NCI-H345 (cell line): ENCODE data around the gene ADGRG2.
A peak's percentile ranks its signal among the peaks of the same experiment; 100 is the strongest.
"Not testable (repeated sequence)": the region's sequence is repeated elsewhere in the genome, so short reads cannot be mapped to it uniquely, and the experiment has no call there.

Source experiments
- DNase-seq: peaks from one replicate; lab custom pipeline; 2025; lab: John Stamatoyannopoulos, UW

The ADGRG2 gene

DNA sequence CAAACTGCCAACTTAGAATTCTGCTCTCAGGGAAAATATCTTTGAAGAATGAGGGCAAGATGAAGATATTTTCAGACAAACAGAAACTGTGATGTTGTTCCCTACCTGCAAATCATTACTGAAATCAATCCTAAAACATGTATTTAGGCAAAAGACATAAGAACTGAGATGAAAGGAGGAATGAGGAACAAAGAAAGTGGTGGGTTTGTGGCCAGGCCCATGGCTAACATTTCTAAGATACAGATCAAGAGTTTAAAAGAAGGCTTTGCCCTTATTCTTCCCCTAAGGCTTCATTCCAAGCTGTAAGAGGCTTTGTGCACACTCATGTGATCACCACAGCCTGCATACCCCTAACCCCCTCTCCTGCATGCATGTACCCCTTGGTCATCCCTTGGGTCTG is 46.5 kb downstream of the ADGRG2 start:
- no peak for DNase-seq

DNA sequence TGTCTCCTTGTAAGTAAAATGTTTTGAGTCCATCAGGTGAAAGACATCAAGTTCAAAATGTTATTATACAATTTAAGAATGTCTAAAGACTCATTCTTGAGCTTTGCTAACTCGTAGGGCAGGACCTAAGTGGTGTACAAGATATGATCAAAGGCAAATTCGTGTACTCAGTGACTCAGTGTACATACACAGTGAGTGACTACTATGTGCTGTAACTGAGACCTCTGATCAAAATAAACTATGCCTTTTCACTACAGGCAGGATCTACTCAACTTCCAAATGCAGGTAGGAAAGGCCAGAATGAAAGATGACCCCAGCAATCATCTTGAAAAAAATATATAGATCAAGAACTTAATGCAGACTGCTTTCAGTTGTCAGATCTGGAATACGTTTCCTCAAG is 49.9 kb downstream of the ADGRG2 start:
- no peak for DNase-seq

- no peak for DNase-seq
Observed at GRCh38 chrX:19070555-19070994, 51.7 kb downstream of the ADGRG2 start.

DNA sequence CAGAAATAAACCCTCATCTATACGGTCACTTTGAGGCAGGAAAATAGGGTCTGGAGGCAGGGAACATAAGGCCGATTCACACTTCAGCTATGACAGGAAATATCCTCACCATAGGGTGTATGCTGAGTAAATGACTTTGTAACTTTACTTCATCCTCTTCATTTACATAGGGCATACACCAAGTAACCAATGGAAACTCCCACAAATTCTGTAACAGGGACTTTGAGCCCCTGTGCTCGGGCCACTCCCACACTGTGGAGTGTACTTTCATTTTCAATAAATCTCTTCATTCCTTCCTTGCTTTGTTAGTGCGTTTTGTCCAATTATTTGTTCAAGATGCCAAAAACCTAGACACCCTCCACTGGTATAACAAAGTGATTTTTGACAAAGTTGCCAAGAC is 55.3 kb downstream of the ADGRG2 start:
- not testable (repeated sequence) for DNase-seq

- no peak for DNase-seq
Observed at GRCh38 chrX:19065535-19065934, 56.7 kb downstream of the ADGRG2 start.

- no peak for DNase-seq
Observed at GRCh38 chrX:19064175-19064574, 58.1 kb downstream of the ADGRG2 start.

- no peak for DNase-seq
Observed at GRCh38 chrX:19063030-19063429, 59.2 kb downstream of the ADGRG2 start.

DNA sequence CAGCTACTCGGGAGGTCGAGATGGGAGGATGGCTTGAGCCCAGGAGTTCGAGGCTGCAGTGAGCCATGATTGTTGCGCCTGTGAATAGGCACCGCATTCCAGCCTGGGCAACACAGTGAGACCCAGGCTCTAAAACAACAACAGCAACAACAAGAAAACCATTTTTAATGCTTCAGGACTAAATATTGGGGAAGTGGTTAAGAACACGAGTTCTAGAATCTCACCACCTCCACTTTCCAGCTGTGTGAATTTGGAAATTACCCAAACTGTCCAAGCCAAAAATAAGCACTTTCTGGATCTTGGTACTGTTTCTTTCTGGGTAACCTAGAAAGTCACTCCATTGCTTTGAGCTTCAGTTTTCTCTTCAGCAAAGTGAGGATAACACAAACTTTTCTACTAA is 63.2 kb downstream of the ADGRG2 start:
- DNase-seq: no peak

DNA sequence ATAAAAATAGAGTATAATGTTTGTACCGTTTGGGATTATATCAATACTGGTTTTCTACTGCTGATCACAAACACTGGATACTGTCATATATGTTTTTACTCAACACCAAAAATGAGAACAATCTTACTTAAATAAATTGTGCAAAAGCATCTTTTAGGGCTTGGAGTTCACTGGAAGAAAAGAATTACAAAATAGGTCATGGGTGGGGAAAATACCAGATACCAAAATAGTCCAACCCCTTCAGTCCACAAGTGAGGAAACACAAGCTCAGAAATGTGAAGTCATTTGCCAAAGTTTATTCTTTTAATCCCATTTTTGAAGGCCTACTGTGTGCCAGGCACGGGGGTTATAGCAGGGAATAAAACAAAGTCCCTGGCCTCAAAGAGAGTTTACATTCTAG is 64.4 kb downstream of the ADGRG2 start:
- no peak for DNase-seq

DNA sequence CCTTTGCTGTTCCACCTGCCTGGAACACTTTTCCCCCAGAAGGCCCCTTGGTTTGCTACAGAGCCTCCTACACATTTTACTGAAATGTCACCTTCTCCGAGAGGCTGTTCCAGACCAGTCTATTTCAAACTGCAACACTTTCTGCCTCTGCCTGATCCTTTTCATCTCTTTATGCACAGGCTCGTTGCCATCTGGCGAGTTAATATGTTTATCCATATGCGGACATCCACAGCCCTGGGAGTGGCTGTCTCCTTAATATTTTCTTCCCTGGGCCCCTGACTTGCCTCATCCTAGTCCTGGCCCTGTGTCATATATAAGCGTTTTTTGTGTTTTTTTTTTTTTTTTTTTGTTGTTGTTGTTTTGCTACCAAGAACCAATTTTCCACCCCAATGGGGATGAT is 73.2 kb downstream of the ADGRG2 start:
- DNase-seq: no peak

DNA sequence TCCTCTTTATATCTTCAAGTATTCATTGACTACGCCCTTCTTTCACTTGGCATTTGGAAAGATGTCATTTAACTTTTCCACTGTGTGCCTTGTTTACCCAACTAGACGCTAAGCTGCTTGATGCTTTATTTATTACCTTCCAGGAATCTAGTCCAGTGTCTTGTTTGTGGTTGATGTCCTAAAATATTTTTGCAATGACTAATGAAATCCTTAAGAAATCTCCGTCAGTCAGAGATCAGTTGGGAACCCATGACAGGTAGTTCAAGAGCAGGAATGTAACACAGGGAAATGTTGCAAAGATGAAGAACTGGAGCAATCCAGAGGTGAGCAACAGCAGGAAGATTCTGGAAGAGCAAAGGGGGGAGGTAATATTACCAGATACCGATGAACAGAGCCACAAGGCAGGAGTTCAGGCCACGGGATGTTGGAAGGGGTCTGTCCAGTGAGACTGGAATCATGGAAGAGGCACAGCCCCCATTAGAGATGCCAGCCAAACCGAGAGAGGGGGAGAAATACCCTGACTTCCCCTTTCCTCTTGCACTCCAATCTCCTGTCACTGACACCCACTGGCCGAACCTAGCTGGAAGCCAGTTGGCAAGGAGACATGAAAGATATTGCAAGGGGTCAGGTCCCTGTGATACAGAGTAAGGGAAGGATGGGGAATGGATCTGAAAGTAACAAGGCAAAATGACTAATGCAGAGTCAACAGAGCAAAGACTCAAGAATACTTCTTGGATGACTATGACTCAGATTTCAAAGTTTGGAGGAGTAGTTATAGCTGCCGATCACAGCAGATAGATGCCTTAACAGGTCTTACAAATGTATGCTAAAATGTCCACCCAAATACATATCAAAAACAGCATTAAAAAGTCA is 75.7 kb downstream of the ADGRG2 start:
- DNase-seq: no peak

DNA sequence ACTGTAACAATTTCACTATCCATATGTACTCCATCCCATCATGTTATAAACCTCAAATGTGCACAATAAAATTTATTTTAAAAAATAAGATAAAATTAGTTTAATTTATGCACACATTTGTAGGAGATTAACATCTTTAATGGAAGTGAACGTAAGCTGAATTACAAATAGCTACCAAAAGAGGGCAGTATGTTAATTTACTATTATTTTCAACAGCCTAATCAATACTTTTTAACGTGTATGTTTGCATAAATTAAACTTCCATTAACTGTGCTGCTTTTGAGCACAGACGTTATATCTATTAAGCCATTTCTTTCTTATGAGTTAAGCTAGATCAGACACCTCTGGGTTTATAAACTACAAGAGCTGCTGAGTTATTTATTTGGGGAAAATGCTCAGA is 81.9 kb downstream of the ADGRG2 start:
- no peak for DNase-seq

DNA sequence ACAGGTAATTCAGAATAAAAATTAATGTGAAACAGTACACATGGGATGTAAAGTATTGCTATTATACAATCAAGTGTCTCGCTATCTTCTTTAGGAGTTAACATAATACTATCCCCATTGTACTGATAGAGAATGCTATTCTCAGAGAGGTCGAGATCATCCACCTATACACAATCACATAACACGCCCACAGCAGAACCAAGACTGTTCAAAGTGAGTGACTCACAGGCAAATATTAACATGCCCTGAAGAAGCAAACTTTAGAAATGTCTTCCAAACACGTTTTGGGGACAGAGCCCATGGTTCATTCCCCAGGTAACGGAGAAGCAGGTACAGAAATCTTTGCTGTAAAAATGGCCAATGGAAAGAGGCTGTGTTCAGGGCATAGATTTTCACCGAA is 88.2 kb downstream of the ADGRG2 start:
- no peak for DNase-seq

DNA sequence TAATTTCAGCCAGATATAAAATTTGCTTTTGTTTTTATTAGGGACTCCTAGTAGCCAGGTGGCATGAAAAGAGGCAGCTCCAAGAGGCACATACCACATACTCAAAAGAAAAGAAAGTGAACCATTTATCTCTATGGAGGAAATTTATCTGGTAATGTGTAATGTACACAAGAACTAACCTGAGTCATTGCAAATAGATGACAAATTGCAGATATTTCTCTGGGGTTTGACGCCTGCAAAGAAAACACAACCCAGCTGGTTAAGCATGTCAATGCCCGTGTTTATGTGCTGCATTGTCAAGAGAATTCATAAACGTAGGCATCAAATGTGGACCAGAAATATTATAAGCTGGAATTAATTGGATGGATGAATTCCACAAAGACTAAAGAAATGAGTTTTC is 91.5 kb downstream of the ADGRG2 start:
- no peak for DNase-seq

- no peak for DNase-seq
Observed at GRCh38 chrX:19028560-19028959, 93.7 kb downstream of the ADGRG2 start.

DNA sequence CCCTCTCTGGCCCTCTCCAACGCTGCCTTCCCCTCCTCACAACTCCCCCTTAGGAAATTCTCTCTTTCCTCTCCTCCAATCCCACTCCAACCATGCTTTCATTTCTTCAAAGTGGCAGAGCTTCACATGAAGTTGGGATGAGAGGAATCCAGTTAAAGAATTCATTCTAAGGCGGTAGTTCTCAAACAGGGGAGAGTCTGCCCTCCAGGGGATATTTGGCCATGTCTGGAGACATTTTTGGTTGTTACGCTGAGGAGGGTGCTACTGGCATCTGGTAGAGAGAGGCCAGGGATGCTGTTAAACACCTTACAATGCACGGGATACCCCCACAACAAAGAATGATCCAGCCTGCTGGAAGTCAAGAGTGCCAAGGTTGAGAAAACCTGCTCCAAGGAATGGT is 97.9 kb downstream of the ADGRG2 start:
- no peak for DNase-seq

DNA sequence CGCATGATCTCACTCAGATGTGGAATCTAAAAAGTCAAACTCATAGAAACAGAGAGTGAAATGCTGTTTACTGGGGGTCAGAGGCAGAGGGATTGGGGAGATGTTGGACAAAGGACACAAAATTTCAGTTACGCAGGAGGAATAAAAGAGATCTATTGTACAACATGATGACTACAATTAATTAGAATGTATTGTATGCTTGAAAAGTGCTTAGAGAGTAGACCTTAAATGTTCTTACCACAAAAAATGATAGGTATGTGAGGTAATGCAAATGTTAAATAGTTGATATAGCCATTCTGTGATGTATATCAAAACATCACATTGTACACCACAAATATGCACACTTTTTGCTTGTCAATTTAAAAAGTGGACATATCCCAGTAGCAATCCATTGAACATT is 102.3 kb downstream of the ADGRG2 start:
- no peak for DNase-seq

DNA sequence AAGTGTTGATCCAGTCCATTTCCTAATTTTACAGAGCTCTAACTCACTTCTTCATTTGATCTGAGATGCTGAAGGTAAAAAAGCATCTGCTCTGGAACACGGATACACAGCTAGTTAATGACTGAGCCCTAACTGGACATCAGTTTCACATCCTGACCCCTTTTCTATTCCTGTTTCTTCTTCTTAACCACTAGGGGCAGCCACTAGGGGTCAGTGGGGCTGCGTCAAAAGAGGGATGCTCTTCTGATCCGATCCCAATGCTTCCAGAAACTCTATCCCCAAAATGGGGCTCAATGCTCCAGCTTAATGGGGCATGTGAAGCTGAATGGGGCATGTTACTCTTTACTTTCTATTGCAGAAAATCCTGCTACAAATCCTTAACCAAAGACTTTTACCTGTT is 105.0 kb downstream of the ADGRG2 start:
- peak; percentile 12 for DNase-seq

DNA sequence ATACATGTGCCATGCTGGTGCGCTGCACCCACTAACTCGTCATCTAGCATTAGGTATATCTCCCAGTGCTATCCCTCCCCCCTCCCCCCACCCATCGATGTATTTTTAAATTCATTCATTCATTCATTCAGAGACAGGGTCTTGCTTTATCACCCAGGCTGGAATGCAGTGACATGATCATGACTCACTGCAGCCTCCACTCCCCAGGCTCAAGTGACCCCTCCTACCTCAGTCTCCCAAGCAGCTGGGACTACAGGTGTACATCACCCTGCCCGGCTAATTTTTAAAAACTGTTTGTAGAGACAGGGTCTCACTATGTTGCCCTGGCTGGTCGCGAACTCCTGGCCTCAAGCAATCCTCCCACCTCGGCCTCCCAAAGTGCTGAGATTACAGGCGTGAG is 105.7 kb downstream of the ADGRG2 start:
- not testable (repeated sequence) for DNase-seq

- DNase-seq: no peak
Observed at GRCh38 chrX:19007868-19008267, 114.4 kb downstream of the ADGRG2 start.

- no peak for DNase-seq
Observed at GRCh38 chrX:19007011-19007410, 115.3 kb downstream of the ADGRG2 start.

- peak; percentile 3 for DNase-seq
Observed at GRCh38 chrX:19005909-19006308, 116.4 kb downstream of the ADGRG2 start.

GRCh38 chrX:19003756-19004155 is 118.5 kb downstream of the ADGRG2 start:
- DNase-seq: no peak

- DNase-seq: no peak
Observed at GRCh38 chrX:18998653-18999052, 123.6 kb downstream of the ADGRG2 start.
